ENCODE data around the gene EGR2.
"Not testable (repeated sequence)": the region's sequence is repeated elsewhere in the genome, so short reads cannot be mapped to it uniquely, and the experiment has no call there.

The EGR2 gene

GRCh38 chr10:62792261-62792660 is 23.9 kb downstream of the EGR2 start:
- no peak for DNase-seq

- no peak for DNase-seq
These were observed 25.6 kb downstream of the EGR2 start for GRCh38 chr10:62790571-62790970.

- DNase-seq: no peak
These were observed 26.1 kb downstream of the EGR2 start for GRCh38 chr10:62790019-62790555.

GRCh38 chr10:62788861-62789467 is 27.2 kb downstream of the EGR2 start:
- DNase-seq: no peak

GRCh38 chr10:62788285-62788684 is 27.9 kb downstream of the EGR2 start:
- DNase-seq: not testable (repeated sequence)

GRCh38 chr10:62784537-62784936 is 31.6 kb downstream of the EGR2 start:
- DNase-seq: not testable (repeated sequence)

- no peak for DNase-seq
These were observed 36.5 kb downstream of the EGR2 start for GRCh38 chr10:62779487-62780248.

GRCh38 chr10:62778125-62778524 is 38.0 kb downstream of the EGR2 start:
- DNase-seq: no peak

- no peak for DNase-seq
These were observed 43.8 kb downstream of the EGR2 start for GRCh38 chr10:62772186-62772974.

- DNase-seq: peak; percentile 16
These were observed 46.5 kb downstream of the EGR2 start for GRCh38 chr10:62769574-62770242.

- DNase-seq: no peak
These were observed 49.8 kb downstream of the EGR2 start for GRCh38 chr10:62766386-62766785.

- no peak for DNase-seq
These were observed 50.4 kb downstream of the EGR2 start for GRCh38 chr10:62765726-62766125.

- no peak for DNase-seq
These were observed 52.2 kb downstream of the EGR2 start for GRCh38 chr10:62764011-62764410.

- DNase-seq: no peak
These were observed 53.0 kb downstream of the EGR2 start for GRCh38 chr10:62763155-62763554.
